Measurements from ENCODE around the gene B4GALNT3.

The B4GALNT3 gene

DNA sequence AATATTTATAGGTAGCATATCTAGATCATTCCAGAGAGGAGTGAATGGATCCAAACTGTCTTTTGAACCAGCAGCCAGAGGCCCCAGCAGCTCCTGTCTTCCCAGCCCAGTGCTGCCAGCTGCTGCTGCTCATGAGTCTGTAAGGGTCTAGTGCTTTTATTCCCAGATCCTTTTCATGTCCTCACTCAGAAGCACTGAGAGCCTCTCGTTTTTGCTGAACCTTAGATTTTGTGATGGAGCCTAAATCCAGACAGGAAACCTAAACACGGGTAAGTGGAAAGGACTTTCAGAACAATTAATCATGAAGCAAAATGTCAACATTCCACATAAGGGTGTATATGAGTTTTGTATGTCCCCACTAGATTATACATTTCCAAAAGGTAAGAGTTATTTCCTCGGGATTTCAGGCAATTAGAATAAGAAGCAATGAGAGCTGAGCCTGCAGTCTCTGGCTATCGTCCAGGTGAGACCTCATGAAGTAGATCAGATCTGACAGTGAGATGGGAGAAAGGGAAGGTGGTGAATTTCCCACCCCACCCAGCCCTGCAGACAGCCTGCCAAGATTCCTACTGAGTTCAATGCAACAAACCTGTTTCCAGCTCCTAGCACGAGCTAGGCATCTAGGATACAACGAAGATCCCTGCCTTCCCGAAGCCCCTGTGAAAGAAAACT lies 119.1 kb downstream of the B4GALNT3 start:
- DNase-seq: no peak

DNA sequence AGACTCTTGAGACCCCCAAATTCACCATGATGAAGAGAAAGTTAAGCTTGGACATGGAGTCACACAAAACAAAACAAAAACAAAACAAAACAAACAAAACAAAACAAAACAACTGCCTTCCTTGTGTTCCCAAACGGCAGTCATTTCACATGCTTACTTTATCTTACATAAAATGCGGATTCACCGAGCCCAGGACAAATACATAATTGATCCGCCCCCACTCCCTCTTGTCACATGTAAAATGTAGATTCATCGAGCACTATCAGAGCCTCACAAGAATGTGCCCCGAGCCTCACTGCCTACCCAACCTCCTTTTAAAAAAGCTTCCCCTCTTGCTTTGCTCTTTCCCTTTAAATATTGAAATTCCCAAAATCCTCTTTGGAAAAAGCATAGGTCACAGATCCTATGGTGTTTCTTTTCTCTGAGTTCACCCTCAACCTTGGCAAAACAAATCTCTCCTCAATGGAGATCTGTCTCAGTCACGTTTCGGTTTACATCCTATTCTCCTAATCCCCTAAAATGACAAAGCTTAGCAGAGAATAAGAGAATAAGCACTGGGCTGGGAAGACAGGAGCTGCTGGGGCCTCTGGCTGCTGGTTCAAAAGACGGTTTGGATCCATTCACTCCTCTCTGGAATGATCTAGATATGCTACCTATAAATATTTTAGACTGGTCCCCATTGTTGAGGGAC lies 119.8 kb downstream of the B4GALNT3 start:
- DNase-seq: no peak

DNA sequence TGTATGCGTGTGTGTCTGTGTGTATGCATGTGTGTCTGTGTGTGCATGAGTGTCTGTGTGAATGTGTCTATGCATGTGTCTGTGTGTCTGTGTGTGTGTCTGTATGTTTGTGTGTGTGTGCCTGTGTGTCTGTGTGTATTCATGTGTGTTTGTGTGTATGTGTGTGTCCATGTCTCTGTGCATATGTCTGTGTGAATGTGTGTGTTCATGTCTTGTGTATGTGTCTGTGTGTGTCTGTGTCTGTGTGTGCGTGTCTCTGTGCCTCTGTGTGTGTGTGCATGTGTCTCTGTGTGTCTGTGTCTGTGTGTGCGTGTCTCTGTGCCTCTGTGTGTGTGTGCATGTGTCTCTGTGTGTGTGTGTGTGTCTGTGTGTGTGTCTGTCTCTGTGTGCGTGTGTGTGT lies 121.1 kb downstream of the B4GALNT3 start:
- DNase-seq: no peak

DNA sequence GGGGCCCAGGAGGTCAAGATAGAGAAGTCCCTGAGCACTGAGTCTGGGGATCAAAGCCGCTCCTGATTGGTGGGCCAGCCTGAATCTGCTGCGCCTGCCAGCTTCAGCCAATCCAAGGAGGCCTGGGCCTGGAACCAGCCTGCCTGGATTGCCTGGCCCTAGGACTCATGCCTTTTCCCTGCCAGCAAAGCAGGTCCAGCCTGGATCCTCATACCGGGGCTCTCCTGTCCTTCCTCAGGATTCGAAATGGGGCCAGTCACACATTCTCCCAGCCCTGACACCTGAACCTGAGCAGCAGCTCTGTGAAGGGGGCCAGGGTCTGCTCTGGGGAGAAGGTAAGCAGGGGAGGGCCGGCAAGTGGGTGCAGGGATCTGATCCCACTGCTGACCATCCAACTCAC lies 121.6 kb downstream of the B4GALNT3 start:
- DNase-seq: no peak

DNA sequence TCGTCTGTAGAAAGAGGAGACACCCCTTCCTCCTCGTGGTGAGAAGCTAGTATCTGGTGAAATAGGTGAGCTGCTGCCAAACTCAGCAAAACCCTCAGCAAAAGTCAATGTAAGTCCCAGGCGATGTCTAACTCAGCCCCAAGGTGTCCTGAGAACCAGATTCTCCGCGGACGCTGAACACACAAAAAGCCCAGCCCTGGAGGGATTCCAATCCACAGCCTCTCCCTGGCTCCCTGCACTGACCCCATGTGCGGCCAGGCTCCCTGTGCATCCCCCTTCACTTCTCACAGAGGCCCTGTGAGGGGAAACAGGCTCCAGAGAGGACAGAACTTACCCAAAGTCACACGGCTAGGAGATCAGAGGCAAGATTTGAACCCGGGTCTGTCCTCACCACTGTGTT lies 122.0 kb downstream of the B4GALNT3 start:
- DNase-seq: no peak

DNA sequence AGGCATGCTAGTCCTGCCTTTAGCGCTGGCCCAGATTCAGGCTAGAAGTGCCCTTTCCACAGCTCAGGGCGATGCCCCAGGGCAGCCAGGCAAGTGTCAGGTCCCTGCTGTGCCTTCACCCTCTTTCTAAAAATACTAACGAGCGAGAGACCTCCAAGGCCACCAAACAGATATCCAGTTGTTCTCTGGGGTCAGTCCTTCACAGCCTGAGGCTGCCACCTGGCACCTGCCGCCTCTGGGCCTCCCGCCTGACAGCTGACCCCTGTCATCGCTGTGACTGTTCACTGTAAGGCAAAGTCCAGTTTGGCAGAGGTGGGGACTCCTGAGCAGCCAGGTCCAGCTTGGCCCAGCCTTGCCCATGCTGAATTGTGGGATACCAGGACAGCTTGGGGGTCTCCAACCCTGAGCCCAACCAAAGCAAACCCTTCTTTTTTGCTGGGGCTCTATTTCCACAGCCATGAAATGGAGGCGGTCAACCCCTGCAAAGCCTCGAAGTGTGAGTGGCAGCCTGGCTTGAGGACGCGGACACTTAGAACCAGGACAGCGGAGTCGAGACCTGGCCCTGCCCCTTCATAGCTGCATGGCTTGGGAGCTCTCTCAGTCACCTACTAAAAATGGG lies 123.6 kb downstream of the B4GALNT3 start:
- DNase-seq: no peak

DNA sequence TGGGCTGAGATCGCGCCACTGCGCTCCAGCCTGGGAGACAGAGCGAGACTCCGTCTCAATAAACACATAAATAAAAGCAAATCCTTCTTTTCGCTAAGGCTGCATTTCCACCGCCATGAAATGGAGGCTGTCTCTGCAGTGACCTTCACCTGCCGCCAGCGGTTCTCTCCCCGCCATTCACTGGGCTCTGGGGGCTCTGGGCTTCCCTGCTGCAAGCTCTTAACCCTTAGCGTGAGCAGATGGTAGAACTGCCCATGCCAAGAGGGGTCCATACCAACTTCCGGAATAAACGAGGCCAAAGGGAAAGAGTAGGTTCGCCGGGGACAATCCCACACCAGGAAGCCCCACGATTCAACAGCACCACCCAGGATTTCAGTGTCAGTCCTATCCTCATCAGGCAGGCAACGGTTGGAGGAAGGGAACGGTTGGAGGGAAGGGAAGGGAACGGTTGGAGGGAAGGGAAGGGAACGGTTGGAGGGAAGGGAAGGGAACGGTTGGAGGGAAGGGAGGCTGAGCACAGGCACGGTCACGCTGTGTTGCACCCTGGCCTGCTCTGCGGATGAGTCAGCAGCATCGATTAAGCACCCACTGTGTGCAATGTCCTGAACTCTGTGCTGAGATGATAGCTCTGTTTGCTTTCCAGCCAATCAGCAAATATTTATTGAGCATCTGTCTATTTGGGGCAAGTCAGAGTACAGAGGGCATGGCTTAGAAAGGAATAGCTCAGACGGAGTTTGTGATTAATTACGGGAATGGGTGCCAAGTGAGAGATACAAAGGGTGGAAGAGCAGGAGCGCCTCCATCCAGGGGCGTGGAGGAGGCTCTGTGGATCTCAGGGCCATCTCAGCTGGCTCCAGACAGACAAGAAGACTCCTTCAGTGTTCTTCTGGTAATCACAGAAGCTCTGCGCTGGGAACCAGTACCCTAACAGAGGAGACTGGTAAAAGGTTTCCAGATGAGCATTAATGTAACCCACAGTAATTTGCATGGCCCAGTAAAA lies 125.6 kb downstream of the B4GALNT3 start:
- no peak for DNase-seq

DNA sequence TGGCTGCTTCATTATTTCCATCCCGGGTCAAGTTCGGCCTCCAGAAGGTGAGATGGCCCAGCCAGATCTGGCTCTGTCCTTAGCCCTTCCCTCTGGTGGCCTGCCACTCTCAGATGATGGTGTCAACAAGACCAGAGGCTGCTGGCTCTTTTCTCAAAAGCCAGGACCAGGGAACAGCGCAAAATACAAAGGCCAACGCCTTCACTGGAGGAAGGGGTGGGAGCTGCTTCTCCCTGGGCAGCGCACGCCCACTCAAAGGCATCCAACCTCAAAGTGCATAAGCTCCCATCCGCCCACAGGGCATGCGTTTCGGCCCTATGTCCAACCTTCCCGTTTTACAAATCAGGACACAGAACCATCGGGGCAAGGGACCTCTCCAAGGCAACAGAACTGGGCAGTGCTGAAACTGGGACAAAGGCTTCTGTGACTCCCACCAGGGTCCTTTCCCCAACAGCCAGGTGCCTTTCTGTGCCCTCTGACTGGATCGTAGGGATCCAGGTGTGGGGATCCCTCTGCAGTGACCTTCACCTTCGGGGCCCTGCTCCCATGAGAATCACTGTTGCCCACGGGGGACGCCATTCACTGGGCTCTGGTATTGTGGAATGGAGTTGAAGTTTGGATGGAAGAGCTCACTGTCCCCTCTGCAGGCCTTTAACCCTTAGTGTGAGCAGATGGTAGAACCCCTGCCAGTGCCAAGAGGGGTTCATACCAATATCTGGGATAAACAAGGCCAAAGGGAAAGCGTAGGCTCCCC lies 126.8 kb downstream of the B4GALNT3 start:
- DNase-seq: no peak

DNA sequence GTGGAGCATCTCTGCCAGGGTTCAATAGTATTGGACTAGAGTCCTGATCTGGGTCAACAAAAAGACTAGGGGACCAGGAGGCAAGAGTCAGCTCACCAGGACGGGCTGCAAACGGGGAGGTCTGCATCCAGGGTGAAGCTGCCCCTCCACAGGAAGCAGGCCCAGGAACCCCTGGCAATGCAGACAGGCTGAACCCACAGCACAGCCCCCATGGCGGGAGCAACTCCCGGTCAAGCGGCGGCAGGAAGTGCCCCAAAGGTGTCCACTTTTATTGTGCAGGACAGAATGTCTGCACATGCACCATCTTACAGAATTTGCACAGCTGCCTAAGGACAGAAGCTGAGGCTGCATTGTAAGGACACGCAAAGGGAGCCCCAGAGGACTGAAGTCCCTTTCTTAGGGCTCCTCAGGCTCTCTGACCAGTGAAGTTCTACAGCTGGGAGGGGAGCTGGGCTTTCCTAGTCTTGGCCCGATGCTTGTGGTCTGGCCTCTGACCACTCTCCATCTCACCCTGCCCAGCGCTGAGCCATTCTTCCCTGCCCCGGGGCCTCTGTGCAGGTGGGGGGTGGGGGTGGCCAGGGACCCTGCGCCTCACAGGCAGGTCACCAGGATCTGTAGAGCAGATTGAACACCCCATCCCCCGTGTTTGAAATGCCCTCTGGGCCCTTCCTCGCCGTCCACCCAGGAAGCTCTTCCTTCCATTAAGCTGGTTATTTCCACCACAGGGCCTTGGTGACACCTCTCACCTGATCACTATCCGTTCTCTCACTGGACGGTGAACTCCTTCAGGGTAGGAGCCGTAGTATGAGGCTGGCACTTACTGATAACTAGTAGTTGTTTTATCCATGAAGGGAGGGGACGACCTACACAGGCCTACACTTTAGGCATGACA lies 127.6 kb downstream of the B4GALNT3 start:
- peak; percentile 78 for DNase-seq

DNA sequence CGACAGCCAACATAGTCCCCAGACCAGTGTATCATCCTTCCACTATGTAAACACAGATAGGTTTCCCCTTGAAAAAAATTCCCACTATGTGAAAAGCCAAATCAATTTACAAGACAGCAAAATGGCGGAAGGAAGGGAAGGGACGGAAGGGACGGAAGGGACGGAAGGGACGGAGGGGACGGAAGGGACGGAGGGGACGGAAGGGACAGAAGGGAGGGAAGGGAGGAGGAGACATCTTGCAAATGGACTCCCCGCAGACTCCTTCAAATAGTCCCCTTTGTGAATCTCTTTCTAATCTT lies 128.2 kb downstream of the B4GALNT3 start:
- DNase-seq: no peak

DNA sequence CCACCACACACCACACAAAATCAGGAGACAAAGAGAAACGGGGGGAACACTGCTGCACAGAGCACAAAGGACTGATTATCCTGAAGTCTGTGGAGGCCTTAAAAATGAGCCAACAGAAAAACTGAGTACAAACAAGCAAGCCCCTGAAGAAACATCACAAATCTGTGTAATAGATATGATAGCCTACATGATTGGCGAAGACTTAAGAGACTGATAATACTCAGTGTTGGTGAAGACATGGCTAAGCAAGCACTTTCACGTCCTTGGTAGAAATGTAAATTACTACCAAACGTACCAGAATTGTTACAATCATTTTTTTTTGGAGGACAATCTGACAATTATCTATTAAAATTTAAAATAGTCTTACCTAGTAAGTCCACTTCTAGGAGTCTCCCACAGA lies 128.9 kb downstream of the B4GALNT3 start:
- no peak for DNase-seq

DNA sequence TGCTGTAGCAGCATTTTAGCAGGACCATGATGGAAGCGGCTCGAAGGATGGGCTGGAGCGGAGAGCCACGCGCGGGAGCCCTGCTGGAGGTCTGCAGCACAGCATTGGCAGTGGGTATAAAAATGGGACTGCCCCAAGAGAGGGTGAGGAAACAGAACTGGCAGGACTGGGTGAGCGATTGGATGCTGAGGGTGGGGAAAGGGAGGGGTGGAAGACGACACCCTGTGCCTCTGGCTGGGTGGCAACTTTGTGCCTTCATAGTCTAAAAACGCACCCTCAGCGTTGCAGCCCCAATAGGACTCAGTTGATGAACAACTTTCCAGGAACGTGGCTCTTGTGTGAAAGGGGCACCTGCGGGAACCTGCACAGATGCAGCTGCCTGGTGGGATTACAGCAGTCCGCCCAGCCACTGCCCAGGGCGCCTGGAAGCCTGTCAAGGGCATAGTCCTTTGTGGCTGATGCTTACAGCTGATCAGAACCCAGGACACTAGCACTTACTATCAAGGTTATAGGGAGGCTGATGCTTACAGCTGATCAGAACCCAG lies 130.5 kb downstream of the B4GALNT3 start:
- no peak for DNase-seq

DNA sequence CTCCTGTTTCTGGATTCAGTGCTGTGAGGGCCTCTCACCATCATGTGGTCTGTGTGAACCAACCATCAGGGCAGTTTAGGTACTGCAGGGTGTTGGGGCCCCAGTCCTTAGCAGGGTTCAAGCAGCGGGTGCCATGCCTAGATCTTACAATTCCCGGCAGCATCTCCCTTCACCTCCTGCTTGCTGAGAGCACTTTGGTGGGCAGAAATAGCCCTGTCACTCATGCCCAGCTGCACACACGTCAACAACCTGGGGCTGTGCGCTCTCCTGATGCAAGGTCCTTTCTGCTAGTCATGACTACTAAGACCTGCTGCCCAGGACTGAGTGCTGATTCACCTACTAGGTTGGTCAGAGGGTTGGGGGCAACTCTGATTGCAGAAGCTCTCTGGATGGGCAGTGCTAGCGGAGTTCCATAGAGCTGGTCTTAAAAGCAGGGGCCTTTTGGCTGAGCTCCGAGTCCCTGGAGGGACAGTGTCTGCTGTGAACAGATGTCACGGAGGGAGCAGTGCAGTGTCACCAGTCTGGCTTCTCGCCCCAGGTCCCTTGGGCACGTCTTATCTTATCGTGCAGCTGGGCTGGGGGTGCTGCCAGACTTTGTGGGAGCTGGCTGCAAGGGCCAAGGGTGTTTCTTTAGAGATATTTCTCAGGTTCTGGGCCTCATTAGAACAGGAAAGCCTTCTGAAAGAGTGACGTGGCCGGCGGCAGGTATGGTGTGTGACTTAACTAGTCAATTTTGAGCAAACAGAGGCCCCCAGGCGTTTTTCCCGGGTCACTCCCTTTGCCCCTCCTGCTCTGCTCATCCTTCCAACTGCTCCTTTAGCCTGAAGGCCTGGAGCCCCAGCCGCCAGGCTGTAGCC lies 131.7 kb downstream of the B4GALNT3 start:
- peak; percentile 99 for DNase-seq

DNA sequence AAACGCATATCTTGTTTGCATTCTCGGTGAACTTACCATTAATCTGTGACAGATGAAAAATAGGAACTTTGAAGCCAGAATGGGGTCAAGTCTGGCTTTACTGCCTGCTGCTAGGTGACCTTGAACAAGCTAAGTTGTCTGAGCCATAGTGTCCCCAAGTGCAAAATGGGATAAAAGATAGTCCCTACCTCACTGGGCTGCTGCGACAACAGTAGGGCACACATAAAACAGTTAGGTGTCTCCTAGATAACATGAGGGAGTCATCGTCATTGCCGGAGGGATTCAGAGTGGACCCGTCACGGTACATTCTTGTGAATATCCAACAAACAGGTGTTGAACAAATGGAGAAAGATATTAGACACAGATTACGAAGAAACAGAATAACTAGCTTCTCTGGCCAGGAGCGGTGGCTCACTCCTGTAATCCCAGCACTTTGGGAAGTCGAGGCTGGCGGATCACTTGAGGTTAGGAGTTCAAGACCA lies 132.3 kb downstream of the B4GALNT3 start:
- DNase-seq: no peak

DNA sequence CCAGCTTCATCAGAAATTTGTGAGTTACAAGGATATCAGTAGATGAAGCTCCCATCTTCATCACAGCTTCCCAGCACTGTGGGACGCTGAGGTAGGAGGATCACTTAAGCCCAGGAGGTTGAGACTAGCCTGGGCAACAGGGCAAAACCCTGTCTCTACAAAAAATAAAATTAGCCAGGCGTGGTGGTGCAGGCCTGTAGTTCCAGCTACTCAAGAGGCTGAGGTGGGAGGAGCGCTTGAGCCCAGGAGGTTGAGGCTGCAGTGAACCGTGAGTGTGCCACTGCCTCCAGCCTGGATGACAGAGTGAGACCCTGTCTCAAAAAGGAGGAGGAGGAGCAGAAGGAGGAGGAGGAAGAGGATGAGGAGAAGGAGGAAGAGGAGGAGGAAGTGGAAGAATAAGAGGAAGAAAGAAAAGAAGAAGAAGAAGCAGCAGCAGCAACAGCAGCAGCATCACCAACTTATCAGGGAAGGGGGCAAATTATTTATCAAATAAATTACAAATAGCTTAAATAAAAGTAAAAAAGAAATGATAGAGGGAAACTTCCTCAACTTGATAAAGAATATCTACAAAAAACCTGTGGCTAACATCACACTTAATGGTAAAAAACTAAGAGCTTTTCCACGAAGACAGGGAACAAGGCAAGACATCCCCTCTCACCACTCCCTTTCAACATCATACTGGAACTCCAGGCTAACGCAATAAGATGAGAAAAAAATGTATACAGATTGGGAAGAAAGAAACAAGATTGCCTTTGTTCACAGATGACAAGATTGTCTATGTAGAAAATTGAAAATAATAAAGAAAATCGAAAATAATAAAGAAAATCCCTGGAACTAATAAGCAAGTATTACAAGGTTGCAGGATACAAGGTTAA lies 133.9 kb downstream of the B4GALNT3 start:
- no peak for DNase-seq

DNA sequence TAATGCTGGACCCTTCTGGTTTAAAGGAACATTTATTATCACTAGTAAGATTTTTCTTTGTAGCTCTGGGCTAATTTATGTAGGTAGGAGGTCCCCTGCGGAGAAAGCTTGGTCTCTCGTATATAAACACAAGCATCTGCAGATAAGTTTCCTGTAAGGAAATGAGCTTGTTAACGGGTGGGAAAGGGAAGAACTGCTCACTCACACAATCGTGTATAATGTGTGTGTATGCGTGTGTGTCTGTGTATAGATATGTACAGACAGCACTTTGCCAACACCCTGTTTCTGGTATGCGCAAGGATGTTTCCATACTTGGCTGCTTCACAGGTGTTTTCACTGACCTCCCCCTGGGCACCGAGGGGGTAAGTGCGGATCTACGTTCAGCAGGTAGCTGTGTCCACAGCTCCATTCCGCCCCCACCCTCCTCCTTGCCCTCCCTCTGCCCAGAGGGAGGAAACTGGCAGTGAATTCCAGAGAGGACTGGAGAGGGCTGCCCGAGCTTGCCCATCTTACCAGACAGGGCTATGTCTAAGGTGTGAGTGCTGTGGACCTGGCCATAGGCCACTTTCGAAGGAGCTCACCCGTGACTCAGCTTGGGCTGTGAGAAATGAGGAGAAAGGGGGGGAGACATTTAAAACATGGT lies 138.3 kb downstream of the B4GALNT3 start:
- DNase-seq: peak; percentile 72

DNA sequence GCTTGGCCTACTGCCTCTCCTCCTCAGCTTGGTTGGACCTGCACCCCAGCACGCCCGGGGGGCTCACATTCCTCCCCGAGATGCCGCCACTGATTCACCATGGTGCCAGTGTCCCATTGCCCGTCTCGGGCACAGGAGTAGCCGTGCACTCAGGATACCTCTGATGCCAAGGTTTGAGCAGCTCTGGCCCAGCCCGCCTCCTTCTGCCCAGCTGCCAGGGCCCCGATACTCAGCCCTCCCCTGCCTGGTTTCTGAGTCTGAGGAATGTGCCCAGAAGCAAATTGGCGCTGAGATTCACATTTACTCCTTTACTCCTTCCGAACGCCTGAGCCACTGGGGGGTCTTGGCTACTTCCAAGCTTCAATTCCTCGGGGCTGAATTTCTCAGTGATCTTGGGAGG lies 140.0 kb downstream of the B4GALNT3 start:
- DNase-seq: no peak

DNA sequence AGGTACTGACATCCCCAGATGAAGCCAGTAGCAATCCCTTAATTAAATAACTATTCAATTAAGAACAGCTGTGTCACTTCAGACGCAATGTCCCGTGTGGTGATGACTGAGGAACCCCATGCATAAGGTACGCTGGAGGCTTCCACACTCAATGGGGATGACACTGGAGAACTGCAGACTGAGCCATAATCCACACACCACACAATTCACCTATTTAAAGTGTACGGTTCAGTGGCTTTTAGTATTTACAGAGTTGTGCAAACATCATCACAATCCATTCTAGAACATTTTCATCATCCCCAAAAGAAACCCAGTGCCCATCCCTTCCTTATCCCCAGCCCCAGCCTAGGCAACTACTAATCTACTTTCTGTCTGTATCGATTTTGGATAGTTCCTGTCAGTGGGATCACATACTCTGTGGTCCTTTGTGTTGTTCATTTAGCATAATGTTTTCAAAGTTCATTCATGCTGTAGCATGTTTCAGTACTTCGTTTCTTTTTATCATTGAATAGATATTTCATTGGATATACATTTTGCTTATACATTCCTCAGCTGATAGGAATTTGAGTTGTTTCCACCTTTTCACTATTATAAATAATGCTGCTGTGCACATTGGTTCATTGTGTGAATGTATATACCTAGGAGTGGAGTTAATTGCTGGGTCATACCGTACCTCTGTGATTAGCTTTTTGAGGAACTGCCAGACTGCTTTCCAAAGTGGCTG lies 142.4 kb downstream of the B4GALNT3 start:
- DNase-seq: no peak

Measured in hematopoietic multipotent progenitor cell treated with erythropoietin and hydrocortisone succinate and interleukin-3 and kit ligand, for 4 days (in vitro differentiated cells).